ENCODE measurements around the gene SYTL4.

Gene SYTL4

DNA sequence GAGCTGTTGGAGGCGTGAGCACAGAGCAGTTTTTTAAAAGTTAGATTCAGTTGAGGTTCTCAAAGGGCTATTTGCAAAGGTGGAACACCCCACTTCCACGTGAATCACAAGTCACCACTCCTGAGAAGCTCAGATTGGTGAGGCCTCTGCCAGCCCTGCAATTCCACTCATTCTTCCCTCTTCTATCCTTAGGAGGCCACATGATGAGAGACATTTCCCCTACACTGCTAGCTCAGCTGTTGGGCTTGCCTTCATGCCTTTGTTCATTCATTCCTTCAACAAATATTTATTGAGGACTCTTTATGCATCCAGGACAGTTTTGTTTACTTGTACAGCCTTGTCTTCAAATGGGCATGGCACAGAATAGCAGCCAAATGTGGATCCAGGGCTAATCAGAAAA lies 84.2 kb downstream of the SYTL4 start:
- Histone ChIP-seq H3K4me3 (ENCODE audit: low read length, poor library complexity, severe bottlenecking) (no peak overlapping the region), H3K9me3 (ENCODE audit: insufficient read depth, low read depth, low read length) (no peaks in the 10 kb centered on the region), H3K36me3 (ENCODE audit: insufficient read depth, low read length) (no peaks in the 10 kb centered on the region), H3K79me2 (ENCODE audit: insufficient read depth, low read length) (no peaks in the 10 kb centered on the region), H3K4me1 (ENCODE audit: insufficient read depth, low read length, poor library complexity, severe bottlenecking) (no peaks in the 10 kb centered on the region), H3K27me3 (ENCODE audit: insufficient read depth, low read length, poor library complexity, severe bottlenecking) (no peaks in the 10 kb centered on the region), H3K9ac (ENCODE audit: low read depth, low read length, poor library complexity, severe bottlenecking) (no peak overlapping the region), H3K4me2 (ENCODE audit: low read depth, low read length, poor library complexity, severe bottlenecking) (no peak overlapping the region), H4K20me1 (ENCODE audit: insufficient read depth, low read length, poor library complexity, severe bottlenecking) (no peaks in the 10 kb centered on the region), H3K9me2 (replicated peaks; ENCODE audit: low read depth, low read length) (no peaks in the 10 kb centered on the region), H3F3A (ENCODE audit: low read depth) (no peaks in the 10 kb centered on the region), H2AFZ (ENCODE audit: low read length) (no peak overlapping the region)
- TF ChIP-seq, protein P1, sequence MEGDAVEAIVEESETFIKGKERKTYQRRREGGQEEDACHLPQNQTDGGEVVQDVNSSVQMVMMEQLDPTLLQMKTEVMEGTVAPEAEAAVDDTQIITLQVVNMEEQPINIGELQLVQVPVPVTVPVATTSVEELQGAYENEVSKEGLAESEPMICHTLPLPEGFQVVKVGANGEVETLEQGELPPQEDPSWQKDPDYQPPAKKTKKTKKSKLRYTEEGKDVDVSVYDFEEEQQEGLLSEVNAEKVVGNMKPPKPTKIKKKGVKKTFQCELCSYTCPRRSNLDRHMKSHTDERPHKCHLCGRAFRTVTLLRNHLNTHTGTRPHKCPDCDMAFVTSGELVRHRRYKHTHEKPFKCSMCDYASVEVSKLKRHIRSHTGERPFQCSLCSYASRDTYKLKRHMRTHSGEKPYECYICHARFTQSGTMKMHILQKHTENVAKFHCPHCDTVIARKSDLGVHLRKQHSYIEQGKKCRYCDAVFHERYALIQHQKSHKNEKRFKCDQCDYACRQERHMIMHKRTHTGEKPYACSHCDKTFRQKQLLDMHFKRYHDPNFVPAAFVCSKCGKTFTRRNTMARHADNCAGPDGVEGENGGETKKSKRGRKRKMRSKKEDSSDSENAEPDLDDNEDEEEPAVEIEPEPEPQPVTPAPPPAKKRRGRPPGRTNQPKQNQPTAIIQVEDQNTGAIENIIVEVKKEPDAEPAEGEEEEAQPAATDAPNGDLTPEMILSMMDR (conservative IDR thresholded peaks at IDR 0.05; ENCODE audit: low read length), result no peak
- TF ChIP-seq EZH2phosphoT487 (IDR thresholded peaks at IDR 0.05; ENCODE audit: borderline replicate concordance), result no peak

DNA sequence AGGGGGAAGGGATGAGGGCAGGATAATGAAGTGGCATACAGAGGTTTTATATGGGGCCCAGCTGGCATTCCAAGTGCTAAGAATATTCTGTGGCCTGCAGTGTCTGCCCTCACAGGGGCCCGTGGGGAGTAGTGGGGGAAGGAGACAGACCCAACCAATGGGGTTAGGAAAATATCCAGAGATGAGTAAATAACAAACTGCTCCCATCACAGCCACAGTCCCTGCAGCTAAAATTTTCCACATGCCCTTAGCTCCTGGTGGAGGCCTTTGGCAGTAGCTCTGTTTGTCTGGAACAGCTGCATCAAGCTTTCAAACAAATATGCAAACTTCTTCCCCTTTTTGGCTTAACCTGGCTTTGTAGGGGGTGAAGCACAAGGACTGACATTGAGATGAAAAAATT lies 84.8 kb downstream of the SYTL4 start:
- TF ChIP-seq, protein P1 (conservative IDR thresholded peaks at IDR 0.05; ENCODE audit: low read length), result no peak
- TF ChIP-seq EZH2phosphoT487 (IDR thresholded peaks at IDR 0.05; ENCODE audit: borderline replicate concordance), result no peak
- H4K20me1 ChIP-seq (ENCODE audit: insufficient read depth, low read length, poor library complexity, severe bottlenecking), result no peaks in the 10 kb centered on the region
- H3K36me3 ChIP-seq (ENCODE audit: insufficient read depth, low read length), result no peaks in the 10 kb centered on the region
- H3K9ac ChIP-seq (ENCODE audit: low read depth, low read length, poor library complexity, severe bottlenecking), result no peak overlapping the region
- H3K4me2 ChIP-seq (ENCODE audit: low read depth, low read length, poor library complexity, severe bottlenecking), result no peak overlapping the region
- H3F3A ChIP-seq (ENCODE audit: low read depth), result no peaks in the 10 kb centered on the region
- no peak overlapping the region for H2AFZ ChIP-seq (ENCODE audit: low read length)
- H3K4me3 ChIP-seq (ENCODE audit: low read length, poor library complexity, severe bottlenecking), result no peak overlapping the region
- H3K79me2 ChIP-seq (ENCODE audit: insufficient read depth, low read length), result no peaks in the 10 kb centered on the region
- H3K27me3 ChIP-seq (ENCODE audit: insufficient read depth, low read length, poor library complexity, severe bottlenecking), result no peaks in the 10 kb centered on the region
- no peaks in the 10 kb centered on the region for H3K9me3 ChIP-seq (ENCODE audit: insufficient read depth, low read depth, low read length)
- no peaks in the 10 kb centered on the region for H3K4me1 ChIP-seq (ENCODE audit: insufficient read depth, low read length, poor library complexity, severe bottlenecking)
- H3K9me2 ChIP-seq (replicated peaks; ENCODE audit: low read depth, low read length), result no peaks in the 10 kb centered on the region

DNA sequence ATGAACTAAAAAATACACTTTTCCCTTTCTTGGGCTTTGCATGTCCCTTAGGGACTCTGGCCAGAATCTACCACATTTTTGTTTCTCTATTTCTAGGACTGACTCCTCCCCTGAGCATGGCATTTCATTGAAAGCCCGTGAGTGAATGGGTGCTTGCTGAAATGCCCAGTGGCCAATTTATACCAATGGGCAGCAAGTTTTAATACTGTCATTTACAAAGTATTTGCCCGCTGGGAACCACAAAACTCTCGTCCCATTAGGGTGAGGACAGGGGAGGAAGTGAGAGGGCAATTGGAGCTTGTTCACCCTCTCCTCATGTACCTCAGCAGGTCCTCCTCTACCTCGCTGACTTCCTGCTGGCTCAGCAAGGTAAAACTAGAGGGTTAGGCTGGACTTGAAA lies 86.8 kb downstream of the SYTL4 start:
- Histone ChIP-seq H3K9me2 (replicated peaks; ENCODE audit: low read depth, low read length) (no peaks in the 10 kb centered on the region), H3K4me2 (ENCODE audit: low read depth, low read length, poor library complexity, severe bottlenecking) (no peak overlapping the region), H3K36me3 (ENCODE audit: insufficient read depth, low read length) (no peaks in the 10 kb centered on the region), H3K9me3 (ENCODE audit: insufficient read depth, low read depth, low read length) (no peaks in the 10 kb centered on the region), H3K27me3 (ENCODE audit: insufficient read depth, low read length, poor library complexity, severe bottlenecking) (no peaks in the 10 kb centered on the region), H3K79me2 (ENCODE audit: insufficient read depth, low read length) (no peaks in the 10 kb centered on the region), H3F3A (ENCODE audit: low read depth) (no peaks in the 10 kb centered on the region), H4K20me1 (ENCODE audit: insufficient read depth, low read length, poor library complexity, severe bottlenecking) (no peaks in the 10 kb centered on the region), H3K9ac (ENCODE audit: low read depth, low read length, poor library complexity, severe bottlenecking) (no peak overlapping the region), H3K4me3 (ENCODE audit: low read length, poor library complexity, severe bottlenecking) (no peak overlapping the region), H3K4me1 (ENCODE audit: insufficient read depth, low read length, poor library complexity, severe bottlenecking) (no peaks in the 10 kb centered on the region), H2AFZ (ENCODE audit: low read length) (no peak overlapping the region)
- no peak for TF ChIP-seq EZH2phosphoT487 (IDR thresholded peaks at IDR 0.05; ENCODE audit: borderline replicate concordance)
